Gastroesophageal sphincter (tissue), 3 donors: ENCODE measurements around the gene GP5.

Source experiments
- CTCF ChIP-seq, 4 experiments: fragments of 200-600 bp in 2 of 4; fragments of 450-650 bp in 2 of 4; sonication (generic) in 1 of 4; IDR thresholded peaks; one replicate each; pipeline ENCODE4 v1.5.1; 2017 to 2019; ENCODE audit warnings: antibody characterized with exemption in 4 of 4, mild to moderate bottlenecking in 2 of 4, moderate library complexity in 2 of 4
- POLR2A ChIP-seq, 2 donors: fragments of 450-650 bp; IDR thresholded peaks; one replicate each; pipeline ENCODE4 v1.6.1; 2017; ENCODE audit warnings: antibody characterized with exemption in 2 of 2, mild to moderate bottlenecking in 2 of 2, moderate library complexity in 1 of 2

- TF ChIP-seq CTCF (IDR thresholded peaks at IDR 0.05), result no peak
- TF ChIP-seq POLR2A (IDR thresholded peaks at IDR 0.05), result no peak
Observed at GRCh38 chr3:194387276-194387675, 11.8 kb downstream of the GP5 start.
